Stimulated activated CD8-positive, alpha-beta memory T cell treated with anti-CD3 and anti-CD28 coated beads, Interleukin-12 subunit alpha, Interleukin-12 subunit beta, amount 100 ng/mL, for 24 hours (primary cell): ENCODE measurements around the gene MTARC1.

Experiments used
- DNase-seq: peaks from one replicate; pipeline ENCODE4 v3.0.0-alpha.2; 2020; ENCODE audit errors: extremely low read depth

MTARC1 gene

DNA sequence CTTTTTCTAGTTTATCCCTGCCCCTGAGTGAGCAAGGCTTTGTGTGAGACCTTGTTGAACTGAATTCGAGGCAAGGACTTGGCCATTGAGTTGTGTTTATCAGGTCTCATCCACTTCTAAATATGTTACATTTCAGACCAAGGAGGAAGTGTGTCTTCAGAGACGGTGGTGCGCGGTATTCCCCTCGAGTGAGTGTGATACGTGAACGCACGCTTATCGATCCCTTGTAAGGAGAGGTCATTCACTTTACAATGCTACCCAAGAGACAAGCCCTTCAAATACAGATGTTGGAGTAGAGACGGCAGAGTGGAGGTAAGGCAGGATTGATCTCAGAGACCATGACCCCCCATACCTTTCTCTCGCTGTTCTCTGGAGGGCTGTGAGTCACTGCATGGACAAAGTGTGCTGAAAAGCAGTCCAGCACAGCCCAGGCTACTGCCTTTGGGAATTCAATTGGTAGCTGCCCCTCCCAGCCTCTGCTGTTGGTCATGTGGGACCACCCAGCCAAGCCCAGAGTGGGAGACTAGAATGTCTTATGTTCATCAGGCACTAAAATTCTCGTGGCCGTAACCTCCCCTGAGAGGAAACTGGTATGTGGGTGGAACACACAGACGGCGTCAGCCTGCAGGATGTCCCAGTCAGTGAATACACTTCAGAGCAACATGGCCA, 16.3 kb upstream of the MTARC1 start:
- DNase-seq: no peak

- DNase-seq: no peak
Measured at GRCh38 chr1:220772846-220773245, 13.9 kb upstream of the MTARC1 start.

GRCh38 chr1:220775240-220775853, 11.4 kb upstream of the MTARC1 start:
- no peak for DNase-seq

GRCh38 chr1:220776254-220776653, 10.5 kb upstream of the MTARC1 start:
- DNase-seq: no peak

DNA sequence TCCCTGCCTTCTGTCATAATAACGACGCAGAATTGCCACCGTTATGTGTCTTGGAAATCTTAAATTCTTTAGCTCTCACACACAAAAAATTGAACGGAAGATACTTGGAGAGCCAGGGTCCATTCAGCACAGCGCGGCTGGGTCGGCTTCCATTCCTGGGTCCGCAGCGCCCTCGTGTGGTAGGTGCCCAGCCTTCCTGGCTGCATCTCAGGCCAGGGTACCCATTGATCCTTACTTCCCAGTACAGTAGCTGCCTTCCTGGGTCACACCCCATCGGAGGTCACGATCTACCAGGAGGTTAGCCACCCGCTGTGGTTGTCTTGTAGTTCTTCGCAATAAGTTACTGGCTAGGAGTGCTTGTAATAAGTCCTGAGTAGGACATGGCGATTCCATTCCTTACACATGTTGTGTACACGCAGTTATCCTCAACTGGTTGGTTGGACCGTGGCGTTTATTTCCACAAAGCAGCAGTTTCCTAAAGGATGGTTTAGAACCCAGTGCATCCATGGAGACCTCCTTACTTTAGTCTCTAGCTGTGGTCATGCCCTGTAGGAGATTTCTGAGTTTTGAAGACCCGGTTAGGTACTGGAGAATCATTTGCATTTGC, 9.9 kb upstream of the MTARC1 start:
- DNase-seq: peak; percentile 33

DNA sequence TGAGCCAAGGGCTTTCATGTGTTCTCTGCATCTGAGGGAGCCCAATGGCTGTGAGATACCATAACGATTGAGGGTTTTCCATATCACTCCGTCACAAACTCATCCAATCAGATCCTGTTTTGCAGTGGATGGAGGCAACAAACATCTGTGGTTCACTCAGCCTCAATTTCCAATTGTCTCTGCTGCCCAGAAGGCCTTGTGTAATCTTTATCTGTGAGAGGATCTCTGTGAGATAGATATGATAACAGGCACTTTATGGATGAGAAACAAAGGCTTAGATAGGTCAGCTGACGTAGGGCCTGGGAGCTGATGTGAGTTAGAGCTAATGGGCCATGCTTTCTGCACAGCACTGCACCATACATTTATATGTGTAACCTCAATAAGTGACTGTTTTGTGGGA, 3.3 kb upstream of the MTARC1 start:
- no peak for DNase-seq

DNA sequence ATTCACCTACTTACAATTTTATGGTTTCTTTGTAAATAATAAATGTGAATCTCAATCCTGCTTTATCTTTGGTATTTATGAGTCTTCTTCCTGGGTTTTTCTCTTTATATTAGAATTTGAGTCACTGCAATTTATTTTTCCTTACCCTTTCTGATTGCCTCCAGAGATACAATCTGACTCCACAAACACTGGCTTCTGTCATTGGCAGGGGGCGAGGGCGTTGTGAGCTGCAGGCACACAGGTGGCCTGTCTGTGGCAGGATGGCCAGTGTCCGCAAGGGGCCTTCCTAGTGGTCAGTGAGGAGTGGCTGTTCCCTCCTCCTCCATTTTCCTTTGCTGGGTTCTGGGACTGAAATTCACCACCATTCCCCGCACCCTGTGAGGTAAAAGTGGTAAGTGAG, 2.0 kb upstream of the MTARC1 start:
- no peak for DNase-seq

DNA sequence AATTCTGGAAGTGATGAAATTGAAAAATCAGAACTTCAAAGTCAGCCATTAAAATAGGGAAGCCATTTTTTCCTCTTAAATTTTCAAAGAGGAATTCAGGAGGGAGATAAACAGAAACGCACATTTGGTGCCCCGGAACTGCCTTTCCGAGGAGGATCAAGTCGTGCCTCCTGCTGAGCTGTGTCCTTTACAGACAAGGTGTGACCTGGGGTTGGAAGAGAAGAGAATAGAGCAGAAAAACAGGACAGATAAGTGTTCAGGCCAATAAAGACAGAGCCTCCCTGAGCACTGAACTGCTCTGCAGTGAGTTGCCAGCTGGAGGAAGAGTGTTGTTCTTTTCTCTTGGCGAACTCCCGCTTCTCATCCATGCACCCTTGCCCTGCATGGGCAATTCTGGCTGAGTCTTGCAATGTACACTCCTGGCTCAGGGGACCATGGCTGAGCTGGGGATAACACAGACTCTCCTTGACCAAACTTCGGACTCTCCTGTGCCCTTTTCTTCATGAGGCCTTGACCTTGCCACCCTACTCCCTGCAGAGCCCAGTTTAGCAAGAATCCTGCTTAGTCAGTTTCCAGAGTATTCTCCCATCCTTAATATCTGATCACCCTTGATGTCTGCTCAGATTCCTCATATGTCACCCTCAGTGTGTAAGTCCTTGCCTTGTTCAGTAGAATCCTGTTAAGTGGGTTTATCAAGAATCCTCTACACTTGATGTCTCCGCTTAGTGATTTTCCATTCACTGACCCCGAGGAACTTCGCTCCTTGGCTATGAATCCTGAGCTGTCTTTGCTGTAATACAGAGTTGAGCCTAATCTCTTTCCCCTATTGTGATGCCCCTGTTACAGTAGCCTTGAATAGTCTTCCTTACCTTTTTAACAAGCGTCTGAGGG, 1.3 kb upstream of the MTARC1 start:
- no peak for DNase-seq

DNA sequence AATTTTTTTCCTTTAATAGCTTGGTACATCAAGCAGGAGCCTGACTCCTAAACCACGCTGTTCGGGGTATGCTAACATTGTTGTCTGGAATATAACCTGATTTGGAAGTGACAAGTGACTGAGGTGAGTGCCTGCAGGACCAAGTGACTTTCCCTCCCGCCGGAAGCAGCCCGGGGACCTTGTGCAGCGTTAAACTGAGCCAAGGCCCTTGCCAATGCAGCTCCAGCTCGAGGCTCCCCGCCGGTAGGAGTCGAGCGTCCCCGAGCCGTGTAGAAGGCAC, 716 bp upstream of the MTARC1 start:
- no peak for DNase-seq

DNA sequence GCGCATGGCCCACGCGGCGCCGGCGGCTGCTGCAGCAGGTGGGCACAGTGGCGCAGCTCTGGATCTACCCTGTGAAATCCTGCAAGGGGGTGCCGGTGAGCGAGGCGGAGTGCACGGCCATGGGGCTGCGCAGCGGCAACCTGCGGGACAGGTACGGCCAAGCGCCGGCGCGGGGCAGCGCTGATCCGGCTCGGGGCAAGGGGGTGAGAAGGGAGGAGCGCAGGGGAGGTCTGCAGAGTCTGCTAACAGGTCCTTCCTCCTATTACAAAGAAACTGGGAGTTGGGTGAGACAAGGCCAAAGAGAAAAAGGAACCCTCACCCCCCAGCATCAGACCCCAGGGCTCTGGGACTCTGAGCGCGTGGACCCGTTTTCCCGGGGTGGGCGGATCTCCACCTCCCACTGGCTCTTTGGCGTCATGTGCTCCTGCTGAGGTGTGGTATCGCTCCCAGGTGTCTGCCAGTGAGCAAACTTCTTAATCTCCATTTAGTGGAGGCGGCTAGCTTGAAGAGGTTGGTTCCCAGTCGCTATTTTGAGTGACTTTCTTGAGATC, 431 bp downstream of the MTARC1 start:
- no peak for DNase-seq

DNA sequence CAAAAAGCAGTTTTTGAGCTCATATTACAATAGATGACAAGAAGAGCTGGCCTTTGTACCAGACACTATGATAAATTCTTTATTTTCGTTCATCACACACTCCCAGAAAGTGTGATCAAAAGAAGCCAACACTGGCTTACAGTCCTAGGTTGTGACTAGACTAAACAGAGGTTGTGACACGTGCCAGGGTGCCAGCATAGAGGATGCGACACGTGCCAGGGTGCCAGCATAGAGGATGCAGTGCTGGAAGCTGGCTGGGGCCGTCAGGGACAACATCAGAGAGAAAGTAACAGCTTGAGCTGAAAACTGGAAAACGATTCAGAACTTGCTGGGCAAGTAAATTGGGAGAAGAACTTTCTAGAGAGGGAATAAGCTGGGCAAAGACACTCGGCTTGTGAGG, 2.2 kb downstream of the MTARC1 start:
- no peak for DNase-seq

DNA sequence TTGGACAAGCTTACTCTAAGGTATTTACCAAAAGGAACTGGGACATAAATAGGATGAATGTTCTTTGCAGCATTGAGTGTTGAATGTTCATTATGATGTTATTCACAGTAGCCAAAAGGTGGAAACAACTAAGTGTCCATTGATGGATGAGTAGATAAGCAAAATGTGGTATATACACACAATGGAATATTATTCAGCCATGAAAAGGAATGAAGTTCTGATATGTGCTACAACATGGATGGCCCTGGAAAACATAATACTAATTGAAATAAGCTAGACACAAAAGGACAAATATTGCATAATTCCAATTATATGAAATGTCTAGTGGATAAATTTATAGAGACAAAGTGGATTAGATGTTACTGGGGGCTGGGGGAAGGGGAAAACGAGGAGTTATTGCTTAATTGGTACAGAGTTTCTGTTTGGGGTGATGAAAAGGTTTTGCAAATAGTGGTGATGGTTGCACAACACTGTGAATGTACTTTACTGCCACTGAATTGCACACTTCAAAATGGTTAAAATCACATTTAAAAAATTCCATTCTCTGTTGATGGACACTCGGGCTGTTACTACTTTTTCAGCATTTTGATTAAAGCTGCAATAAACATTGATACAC, 2.9 kb downstream of the MTARC1 start:
- no peak for DNase-seq

- no peak for DNase-seq
Measured at GRCh38 chr1:220791285-220791684, 4.6 kb downstream of the MTARC1 start.

DNA sequence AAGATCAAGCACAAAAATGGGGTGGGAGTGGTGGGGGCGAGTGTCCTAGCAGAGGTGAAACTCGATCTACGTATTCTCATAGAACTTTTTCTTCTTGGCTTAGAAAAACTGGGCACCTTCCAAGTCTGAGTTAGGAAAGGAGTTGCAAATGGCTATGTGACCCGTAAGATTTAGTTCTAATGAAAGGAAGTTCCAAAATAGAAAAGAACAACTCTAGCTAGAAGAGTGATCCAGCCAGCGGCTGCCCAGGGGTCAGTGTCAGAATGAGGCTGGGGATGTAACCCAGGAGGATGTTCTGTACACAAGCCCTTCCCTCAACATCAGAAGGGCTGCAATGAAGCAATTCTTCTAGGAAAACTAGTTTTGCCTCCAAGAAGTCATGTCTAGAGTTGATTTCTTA, 5.2 kb downstream of the MTARC1 start:
- DNase-seq: no peak

DNA sequence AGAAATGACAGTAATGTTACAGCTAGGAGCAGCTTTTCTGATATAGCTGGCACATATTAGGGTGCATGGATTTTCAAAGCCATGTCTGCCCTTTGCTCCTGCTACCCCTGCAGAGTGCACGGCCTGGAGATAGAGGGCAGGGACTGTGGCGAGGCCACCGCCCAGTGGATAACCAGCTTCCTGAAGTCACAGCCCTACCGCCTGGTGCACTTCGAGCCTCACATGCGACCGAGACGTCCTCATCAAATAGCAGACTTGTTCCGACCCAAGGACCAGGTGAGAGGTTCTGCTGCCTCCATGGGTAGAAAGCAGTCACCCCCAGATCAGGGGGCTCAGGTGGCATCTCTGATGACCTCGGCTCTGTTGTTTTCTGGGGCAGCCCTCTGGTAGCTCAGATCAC, 9.8 kb downstream of the MTARC1 start:
- no peak for DNase-seq

DNA sequence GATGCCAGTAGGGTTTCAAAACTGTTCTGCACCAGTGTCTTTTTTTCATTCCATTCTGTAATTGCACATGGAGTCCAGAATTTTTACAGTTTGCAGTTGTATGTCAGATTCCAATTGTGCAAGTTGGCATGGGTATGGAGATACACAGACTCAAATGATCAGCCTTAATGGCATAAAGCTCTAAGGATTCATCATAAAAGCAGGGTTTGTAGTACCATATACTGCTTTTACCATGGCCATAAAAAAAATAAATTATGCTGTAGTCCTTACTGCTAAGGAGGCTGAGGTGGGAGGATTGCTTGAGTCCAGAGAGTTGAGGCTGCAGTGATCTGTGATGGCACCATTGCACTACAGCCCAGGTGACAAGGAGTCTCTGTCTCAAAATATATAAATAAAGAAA, 10.3 kb downstream of the MTARC1 start:
- no peak for DNase-seq

DNA sequence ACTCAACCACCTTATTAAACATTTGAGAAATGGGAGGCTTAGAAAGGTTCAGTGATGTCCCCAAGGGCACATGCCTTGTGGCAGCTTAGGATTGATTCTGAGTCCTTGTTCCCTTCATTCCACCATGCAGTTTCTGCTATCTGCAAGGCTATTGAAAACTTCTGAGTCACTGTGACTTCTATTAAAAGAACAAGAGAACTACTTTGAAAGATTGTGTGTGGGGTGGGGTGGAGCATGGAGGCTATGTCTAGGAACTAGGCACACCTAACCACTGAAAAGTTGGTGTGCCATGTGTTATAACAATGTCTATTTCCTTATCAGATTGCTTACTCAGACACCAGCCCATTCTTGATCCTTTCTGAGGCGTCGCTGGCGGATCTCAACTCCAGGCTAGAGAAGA, 10.8 kb downstream of the MTARC1 start:
- DNase-seq: no peak

- DNase-seq: no peak
Measured at GRCh38 chr1:220798338-220798737, 11.6 kb downstream of the MTARC1 start.

DNA sequence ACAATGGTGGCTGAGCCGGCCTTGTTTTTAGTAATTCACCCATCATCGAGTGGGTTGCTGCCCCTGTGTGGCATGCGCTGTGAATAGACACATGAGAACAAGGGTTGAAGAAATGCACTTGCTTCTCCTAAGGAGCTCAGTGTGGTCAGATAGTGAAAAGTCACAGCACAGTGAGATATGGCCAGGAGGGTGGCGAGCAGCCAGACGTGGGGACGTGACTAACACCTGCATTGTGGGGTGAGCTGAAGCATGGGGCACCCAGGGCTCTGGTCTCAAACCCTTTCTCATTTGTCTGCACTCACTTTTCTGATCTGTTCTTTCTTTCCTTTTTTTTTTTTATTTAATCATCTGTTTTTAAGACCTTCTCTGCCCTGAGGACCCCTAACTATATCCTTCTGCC, 13.5 kb downstream of the MTARC1 start:
- DNase-seq: no peak

- DNase-seq: no peak
Measured at GRCh38 chr1:220803401-220804201, 16.9 kb downstream of the MTARC1 start.

- DNase-seq: no peak
Measured at GRCh38 chr1:220804202-220804586, 17.5 kb downstream of the MTARC1 start.
